Measurements from ENCODE around the gene ARMC2.

The ARMC2 gene

GRCh38 chr6:108914235-108915022 lies 66.2 kb downstream of the ARMC2 start:
- Histone ChIP-seq H3K27me3 (no peaks in the 10 kb centered on the region), H3K4me3 (ENCODE audit: low read depth, low read length) (no peak overlapping the region), H3K4me1 (no peaks in the 10 kb centered on the region), H3K36me3 (no peaks in the 10 kb centered on the region), H3K9me3 (no peaks in the 10 kb centered on the region)
- peak; percentile 56 for DNase-seq
- peak; percentile 75 for TF ChIP-seq CTCF (IDR thresholded peaks at IDR 0.05; ENCODE audit: low read depth, low read length)

GRCh38 chr6:108915258-108915657 lies 67.0 kb downstream of the ARMC2 start:
- no peaks in the 10 kb centered on the region for H3K9me3 ChIP-seq
- no peak overlapping the region for H3K4me3 ChIP-seq (ENCODE audit: low read depth, low read length)
- no peak for TF ChIP-seq CTCF (IDR thresholded peaks at IDR 0.05; ENCODE audit: low read depth, low read length)
- no peaks in the 10 kb centered on the region for H3K36me3 ChIP-seq
- H3K27me3 ChIP-seq: no peaks in the 10 kb centered on the region
- DNase-seq: no peak
- no peaks in the 10 kb centered on the region for H3K4me1 ChIP-seq

- no peaks in the 10 kb centered on the region for H3K36me3 ChIP-seq
- no peaks in the 10 kb centered on the region for H3K4me1 ChIP-seq
- H3K9me3 ChIP-seq: no peaks in the 10 kb centered on the region
- no peak overlapping the region for H3K4me3 ChIP-seq (ENCODE audit: low read depth, low read length)
- no peak for DNase-seq
- TF ChIP-seq CTCF (IDR thresholded peaks at IDR 0.05; ENCODE audit: low read depth, low read length): no peak
- H3K27me3 ChIP-seq: no peaks in the 10 kb centered on the region
Observed at GRCh38 chr6:108916026-108916686, 67.9 kb downstream of the ARMC2 start.

GRCh38 chr6:108920751-108921150 lies 72.5 kb downstream of the ARMC2 start:
- Histone ChIP-seq H3K36me3 (no peaks in the 10 kb centered on the region), H3K9me3 (no peaks in the 10 kb centered on the region), H3K27me3 (no peaks in the 10 kb centered on the region), H3K4me3 (ENCODE audit: low read depth, low read length) (no peak overlapping the region), H3K4me1 (no peaks in the 10 kb centered on the region)
- no peak for DNase-seq
- no peak for TF ChIP-seq CTCF (IDR thresholded peaks at IDR 0.05; ENCODE audit: low read depth, low read length)

GRCh38 chr6:108921547-108922361 lies 73.5 kb downstream of the ARMC2 start:
- H3K4me3 ChIP-seq (ENCODE audit: low read depth, low read length): no peak overlapping the region
- no peaks in the 10 kb centered on the region for H3K9me3 ChIP-seq
- no peaks in the 10 kb centered on the region for H3K27me3 ChIP-seq
- no peaks in the 10 kb centered on the region for H3K4me1 ChIP-seq
- DNase-seq: no peak
- H3K36me3 ChIP-seq: no peaks in the 10 kb centered on the region
- TF ChIP-seq CTCF (IDR thresholded peaks at IDR 0.05; ENCODE audit: low read depth, low read length): no peak
